Testis (tissue), 2 donors: ENCODE measurements around the gene PLCH2.

Experiments
- CTCF ChIP-seq, 3 experiments: fragments of 450-650 bp in 2 of 3; fragments of 200-600 bp in 1 of 3; sonication (generic) in 1 of 3; IDR thresholded peaks; one replicate each; pipeline ENCODE4 v1.5.1; 2016 to 2019; ENCODE audit warnings: antibody characterized with exemption in 3 of 3, mild to moderate bottlenecking in 2 of 3, moderate library complexity in 1 of 3
- POLR2A ChIP-seq: fragments of 450-650 bp; IDR thresholded peaks from one replicate; pipeline ENCODE4 v1.6.1; 2017; ENCODE audit warnings: antibody characterized with exemption, mild to moderate bottlenecking, moderate library complexity

GRCh38 chr1:2477309-2477708 is 1.2 kb downstream of the PLCH2 start:
- TF ChIP-seq CTCF (IDR thresholded peaks at IDR 0.05) (no peak), POLR2A (no peak)
